ENCODE data around the gene KHNYN. TPM values are rescaled to one million over a fixed set of nuclear protein-coding genes. Genes with fewer than 3 reads are reported as not detected.

Gene KHNYN
- total RNA-seq, 1 experiment from 2014 or later, result 53.4 TPM

DNA sequence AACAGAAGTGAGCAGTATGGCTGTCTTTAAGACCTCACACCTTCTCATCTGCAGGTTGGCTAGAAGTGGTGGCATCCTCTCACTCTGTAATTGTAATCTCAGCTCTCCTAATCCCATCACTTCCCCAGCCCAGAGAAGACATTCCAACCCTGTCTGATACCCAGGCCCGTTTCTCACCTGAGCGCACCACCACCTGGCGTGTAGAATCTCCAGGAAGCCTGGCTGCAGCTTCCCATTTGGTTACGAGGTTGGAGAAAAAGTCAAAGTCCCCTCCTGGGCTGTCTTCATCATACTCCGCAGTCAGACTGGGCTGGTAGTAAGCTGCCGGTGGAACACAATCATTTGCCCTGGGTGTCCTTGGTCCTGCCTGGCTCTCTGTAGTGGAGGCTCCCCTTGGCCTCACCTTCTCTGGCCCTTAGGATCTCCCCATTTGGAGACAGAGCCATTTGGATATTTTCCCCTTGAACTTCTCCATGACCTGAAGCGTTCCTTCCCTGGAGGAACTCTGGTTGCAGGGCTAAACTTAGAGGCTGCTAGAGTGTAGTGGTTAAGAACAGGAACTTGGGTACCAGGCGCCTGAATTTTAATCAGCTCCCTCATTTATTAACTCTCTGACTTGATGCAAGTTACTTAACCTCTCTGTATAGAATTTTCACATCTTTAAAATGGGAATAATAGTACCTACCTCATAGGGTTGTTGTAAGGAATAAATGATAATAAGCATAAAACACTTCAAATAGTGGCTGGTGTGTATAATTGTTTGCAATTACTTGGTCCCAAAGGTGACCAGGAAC is 11.0 kb downstream of the KHNYN start:
- H3K9me3 ChIP-seq (ENCODE audit: insufficient read depth, low read depth), result no peaks in the 10 kb centered on the region
- H3K9me2 ChIP-seq (ENCODE audit: insufficient read depth), result no peaks in the 10 kb centered on the region
- ChIA-PET CTCF (no interaction called here), POLR2A (ENCODE audit: unreplicated experiment) (no interaction called here)
- DNase-seq, result no peak
- no peaks in the 10 kb centered on the region for H3K27me3 ChIP-seq (ENCODE audit: insufficient read depth, low read depth)
- H2AFZ ChIP-seq, result no peak overlapping the region
- no peaks in the 10 kb centered on the region for H3K4me1 ChIP-seq (replicated peaks; ENCODE audit: insufficient read depth)
- peaks cover 31% of the 10 kb centered on the region for H3F3A ChIP-seq (ENCODE audit: insufficient read depth, low read depth)
- no peaks in the 10 kb centered on the region for H3K36me3 ChIP-seq (ENCODE audit: low read depth)
- BruUV-seq (replicated peaks), result no TSS peak
- no peak overlapping the region for H3K27ac ChIP-seq
- peak overlapping the region; percentile 93 for H3K4me2 ChIP-seq
- H3K79me2 ChIP-seq (ENCODE audit: low read depth), result peaks cover 15% of the 10 kb centered on the region; the same call in 1 of the 2 replicates
- no peak for TF ChIP-seq EZH2 (IDR thresholded peaks at IDR 0.05; ENCODE audit: low read depth)
- TF ChIP-seq, protein P1, sequence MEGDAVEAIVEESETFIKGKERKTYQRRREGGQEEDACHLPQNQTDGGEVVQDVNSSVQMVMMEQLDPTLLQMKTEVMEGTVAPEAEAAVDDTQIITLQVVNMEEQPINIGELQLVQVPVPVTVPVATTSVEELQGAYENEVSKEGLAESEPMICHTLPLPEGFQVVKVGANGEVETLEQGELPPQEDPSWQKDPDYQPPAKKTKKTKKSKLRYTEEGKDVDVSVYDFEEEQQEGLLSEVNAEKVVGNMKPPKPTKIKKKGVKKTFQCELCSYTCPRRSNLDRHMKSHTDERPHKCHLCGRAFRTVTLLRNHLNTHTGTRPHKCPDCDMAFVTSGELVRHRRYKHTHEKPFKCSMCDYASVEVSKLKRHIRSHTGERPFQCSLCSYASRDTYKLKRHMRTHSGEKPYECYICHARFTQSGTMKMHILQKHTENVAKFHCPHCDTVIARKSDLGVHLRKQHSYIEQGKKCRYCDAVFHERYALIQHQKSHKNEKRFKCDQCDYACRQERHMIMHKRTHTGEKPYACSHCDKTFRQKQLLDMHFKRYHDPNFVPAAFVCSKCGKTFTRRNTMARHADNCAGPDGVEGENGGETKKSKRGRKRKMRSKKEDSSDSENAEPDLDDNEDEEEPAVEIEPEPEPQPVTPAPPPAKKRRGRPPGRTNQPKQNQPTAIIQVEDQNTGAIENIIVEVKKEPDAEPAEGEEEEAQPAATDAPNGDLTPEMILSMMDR (conservative IDR thresholded peaks at IDR 0.05), result no peak
- peak overlapping the region; percentile 86; the same call in 1 of the 2 replicates for H3K4me3 ChIP-seq
- intact Hi-C loops (cut with micrococcal nuclease; ENCODE audit: unreplicated experiment), result no loop called here
- H4K20me1 ChIP-seq (ENCODE audit: insufficient read depth), result no peaks in the 10 kb centered on the region

- BruUV-seq (replicated peaks), result TSS peak; percentile 56
- Histone ChIP-seq H3K36me3 (ENCODE audit: low read depth) (no peaks in the 10 kb centered on the region), H3K79me2 (ENCODE audit: low read depth) (peaks cover 15% of the 10 kb centered on the region; the same call in 1 of the 2 replicates), H4K20me1 (ENCODE audit: insufficient read depth) (no peaks in the 10 kb centered on the region), H3K4me1 (replicated peaks; ENCODE audit: insufficient read depth) (no peaks in the 10 kb centered on the region), H3K4me2 (peak overlapping the region; percentile 93), H3F3A (ENCODE audit: insufficient read depth, low read depth) (peaks cover 24% of the 10 kb centered on the region), H3K4me3 (peak overlapping the region; percentile 86), H3K9me3 (ENCODE audit: insufficient read depth, low read depth) (no peaks in the 10 kb centered on the region), H3K27ac (peak overlapping the region; percentile 96), H3K9me2 (ENCODE audit: insufficient read depth) (no peaks in the 10 kb centered on the region), H2AFZ (no peak overlapping the region), H3K27me3 (ENCODE audit: insufficient read depth, low read depth) (no peaks in the 10 kb centered on the region)
- ChIA-PET CTCF (interaction anchor here (0.8 to 0.9 kb wide), 2 partner anchors 110 to 199 kb away, joined by 3 read pairs; partner anchors contain the start of gene TINF2), POLR2A (ENCODE audit: unreplicated experiment) (interaction anchor here (0.6 to 1.1 kb wide), 3 partner anchors 108 to 351 kb away, joined by 3 to 4 read pairs (median 3); no protein-coding TSS in a partner anchor)
- intact Hi-C loops (cut with micrococcal nuclease; ENCODE audit: unreplicated experiment), result no loop called here
- no peak for TF ChIP-seq EZH2 (IDR thresholded peaks at IDR 0.05; ENCODE audit: low read depth)
- TF ChIP-seq, protein P1 (conservative IDR thresholded peaks at IDR 0.05), result no peak
- DNase-seq, result no peak
Observed at GRCh38 chr14:24441485-24441884, 11.7 kb downstream of the KHNYN start.

GRCh38 chr14:24441904-24442239 is 12.1 kb downstream of the KHNYN start:
- Histone ChIP-seq H3K4me2 (peak overlapping the region; percentile 93), H3K4me1 (replicated peaks; ENCODE audit: insufficient read depth) (no peaks in the 10 kb centered on the region), H3K27me3 (ENCODE audit: insufficient read depth, low read depth) (no peaks in the 10 kb centered on the region), H2AFZ (0 out of 2 replicates have a peak overlapping the region, but pooled peaks have one; percentile 49), H3K27ac (peak overlapping the region; percentile 96), H3K36me3 (ENCODE audit: low read depth) (no peaks in the 10 kb centered on the region), H3K4me3 (peak overlapping the region; percentile 86), H3K9me3 (ENCODE audit: insufficient read depth, low read depth) (no peaks in the 10 kb centered on the region), H3F3A (ENCODE audit: insufficient read depth, low read depth) (peaks cover 24% of the 10 kb centered on the region), H4K20me1 (ENCODE audit: insufficient read depth) (no peaks in the 10 kb centered on the region), H3K79me2 (ENCODE audit: low read depth) (peaks cover 15% of the 10 kb centered on the region; the same call in 1 of the 2 replicates), H3K9me2 (ENCODE audit: insufficient read depth) (no peaks in the 10 kb centered on the region)
- no TSS peak for BruUV-seq (replicated peaks)
- ChIA-PET POLR2A (ENCODE audit: unreplicated experiment) (interaction anchor here (0.6 to 1.1 kb wide), 4 partner anchors 108 to 352 kb away, joined by 3 to 6 read pairs (median 4); no protein-coding TSS in a partner anchor), CTCF (interaction anchor here (0.8 to 0.9 kb wide), 2 partner anchors 110 to 199 kb away, joined by 3 read pairs; partner anchors contain the start of gene TINF2)
- no peak for DNase-seq
- intact Hi-C loops (cut with micrococcal nuclease; ENCODE audit: unreplicated experiment), result no loop called here
- TF ChIP-seq, protein P1 (conservative IDR thresholded peaks at IDR 0.05), result no peak
- TF ChIP-seq EZH2 (IDR thresholded peaks at IDR 0.05; ENCODE audit: low read depth), result no peak
